GM12864 (cell line): ENCODE data around the gene FAM169A.
"Not testable (repeated sequence)": the region's sequence is repeated elsewhere in the genome, so short reads cannot be mapped to it uniquely, and the experiment has no call there.

Source experiments
- DNase-seq: peaks from one replicate; pipeline ENCODE4 v3.0.0-alpha.2; 2011; ENCODE audit warnings: low read depth
- H3K4me3 ChIP-seq: 2 replicates; pipeline ENCODE4 v1.5.1; 2011; ENCODE audit warnings: mild to moderate bottlenecking, low read depth, low read length, control low read depth
- TF ChIP-seq, protein P1 (sequence below): IDR thresholded peaks from 2 replicates; pipeline ENCODE4 v1.5.1; 2011; ENCODE audit warnings: low read depth, mild to moderate bottlenecking, moderate library complexity, low read length, control low read depth, inconsistent platforms; ENCODE audit errors: missing control alignments

FAM169A gene

DNA sequence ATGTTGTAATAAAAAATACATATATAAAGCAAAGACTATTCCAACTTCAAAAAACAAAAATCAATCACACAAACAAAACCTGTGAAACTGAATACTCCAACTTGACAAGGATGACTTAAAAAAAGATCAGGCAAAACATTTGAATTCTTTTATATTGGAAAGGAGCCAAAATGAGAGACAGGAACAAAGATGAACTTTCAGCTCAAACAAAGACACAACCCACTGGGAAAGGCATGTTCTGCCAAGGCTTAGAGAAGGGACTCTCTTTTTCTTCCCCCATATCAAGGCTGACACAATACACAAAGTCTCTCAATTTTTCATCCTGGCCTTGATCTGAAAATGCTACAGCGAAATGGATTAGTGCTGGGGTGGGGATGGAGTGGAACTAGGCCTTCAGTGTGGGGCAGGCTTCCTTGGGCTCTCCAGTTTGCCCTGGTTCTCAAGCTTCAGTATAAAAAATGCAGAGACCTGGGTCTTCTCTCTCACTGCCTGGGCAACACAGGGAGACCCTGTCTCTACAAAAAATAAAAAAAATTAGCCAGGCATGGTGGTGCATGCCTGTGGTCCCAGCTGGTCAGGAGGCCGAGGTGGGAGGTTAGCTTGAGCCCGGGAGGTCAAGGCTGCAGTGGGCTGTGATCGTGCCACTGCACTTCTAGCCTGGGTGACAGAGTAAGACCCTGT is 11.6 kb upstream of the FAM169A start:
- TF ChIP-seq, protein P1, sequence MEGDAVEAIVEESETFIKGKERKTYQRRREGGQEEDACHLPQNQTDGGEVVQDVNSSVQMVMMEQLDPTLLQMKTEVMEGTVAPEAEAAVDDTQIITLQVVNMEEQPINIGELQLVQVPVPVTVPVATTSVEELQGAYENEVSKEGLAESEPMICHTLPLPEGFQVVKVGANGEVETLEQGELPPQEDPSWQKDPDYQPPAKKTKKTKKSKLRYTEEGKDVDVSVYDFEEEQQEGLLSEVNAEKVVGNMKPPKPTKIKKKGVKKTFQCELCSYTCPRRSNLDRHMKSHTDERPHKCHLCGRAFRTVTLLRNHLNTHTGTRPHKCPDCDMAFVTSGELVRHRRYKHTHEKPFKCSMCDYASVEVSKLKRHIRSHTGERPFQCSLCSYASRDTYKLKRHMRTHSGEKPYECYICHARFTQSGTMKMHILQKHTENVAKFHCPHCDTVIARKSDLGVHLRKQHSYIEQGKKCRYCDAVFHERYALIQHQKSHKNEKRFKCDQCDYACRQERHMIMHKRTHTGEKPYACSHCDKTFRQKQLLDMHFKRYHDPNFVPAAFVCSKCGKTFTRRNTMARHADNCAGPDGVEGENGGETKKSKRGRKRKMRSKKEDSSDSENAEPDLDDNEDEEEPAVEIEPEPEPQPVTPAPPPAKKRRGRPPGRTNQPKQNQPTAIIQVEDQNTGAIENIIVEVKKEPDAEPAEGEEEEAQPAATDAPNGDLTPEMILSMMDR = no peak
- no peak for DNase-seq
- no peak overlapping the region for H3K4me3 ChIP-seq

DNA sequence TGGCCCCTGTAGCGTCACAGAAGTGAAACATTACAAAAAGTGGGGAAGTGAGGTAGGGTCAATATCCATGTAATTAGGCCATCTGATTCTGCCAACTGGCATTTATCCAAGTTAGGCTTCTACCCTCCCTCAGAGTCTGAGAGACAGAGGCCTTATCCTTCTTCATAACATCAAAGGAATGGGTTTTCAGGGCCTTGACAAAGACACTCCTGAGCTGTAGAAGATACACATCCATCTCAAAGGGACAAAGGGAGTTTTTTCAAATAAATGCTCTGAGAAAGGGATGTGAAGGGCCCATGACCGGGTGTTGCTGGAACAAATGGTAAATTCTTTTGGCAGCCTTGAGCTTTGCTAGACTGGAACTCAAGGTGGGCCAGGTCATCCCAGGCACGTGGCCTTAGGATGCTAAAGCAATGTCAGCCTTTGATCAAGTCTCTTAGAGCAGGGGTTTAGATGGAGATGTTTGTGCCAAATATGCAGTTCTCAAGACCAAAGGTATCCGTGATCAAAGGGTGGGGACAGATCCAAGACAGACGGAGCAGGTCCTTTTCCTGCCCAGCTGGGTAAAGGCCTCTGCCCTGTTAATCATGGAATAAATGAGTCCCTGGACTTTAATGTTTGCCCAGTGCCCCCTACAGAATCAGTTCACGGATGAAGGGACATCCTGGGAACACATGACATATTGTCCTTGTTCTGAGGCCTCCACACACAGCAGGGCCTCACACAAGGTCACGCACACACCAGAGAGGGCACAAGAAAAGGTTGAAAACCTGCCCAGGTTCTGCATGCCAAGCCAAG is 10.0 kb upstream of the FAM169A start:
- TF ChIP-seq, protein P1 = no peak
- DNase-seq = no peak
- no peak overlapping the region for H3K4me3 ChIP-seq

DNA sequence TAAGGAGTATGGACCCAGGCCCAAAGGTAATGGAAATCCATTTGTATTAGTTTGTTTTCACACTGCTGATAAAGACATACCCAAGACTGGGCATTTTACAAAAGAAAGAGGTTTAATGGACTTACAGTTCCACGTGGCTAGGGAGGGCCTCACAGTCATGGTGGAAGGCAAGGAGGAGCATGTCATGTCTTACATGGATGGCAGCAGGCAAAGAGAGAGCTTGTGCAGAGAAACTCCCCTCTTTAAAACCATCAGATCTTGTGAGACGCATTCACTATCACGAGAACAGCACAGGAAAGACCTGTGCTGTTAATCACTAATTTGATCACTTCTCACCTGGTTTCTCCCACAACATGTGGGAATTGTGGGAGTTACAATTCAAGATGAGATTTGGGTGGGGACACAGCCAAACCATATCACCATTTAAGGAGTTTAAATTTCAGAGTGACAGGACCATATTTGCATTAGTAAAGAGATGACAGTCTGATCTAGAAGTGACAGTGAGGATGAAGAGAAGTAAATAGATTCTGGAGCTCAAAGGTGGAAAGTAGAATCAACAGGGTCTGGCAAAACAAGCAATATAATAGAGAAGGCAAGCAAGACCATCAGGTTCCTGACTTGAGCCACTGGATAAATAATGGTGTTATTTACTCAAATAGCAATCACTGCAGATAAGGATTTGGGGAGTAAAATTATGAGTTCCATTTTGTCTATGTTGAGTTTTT is 7.5 kb upstream of the FAM169A start:
- no peak for DNase-seq
- no peak overlapping the region for H3K4me3 ChIP-seq
- TF ChIP-seq, protein P1 = no peak

DNA sequence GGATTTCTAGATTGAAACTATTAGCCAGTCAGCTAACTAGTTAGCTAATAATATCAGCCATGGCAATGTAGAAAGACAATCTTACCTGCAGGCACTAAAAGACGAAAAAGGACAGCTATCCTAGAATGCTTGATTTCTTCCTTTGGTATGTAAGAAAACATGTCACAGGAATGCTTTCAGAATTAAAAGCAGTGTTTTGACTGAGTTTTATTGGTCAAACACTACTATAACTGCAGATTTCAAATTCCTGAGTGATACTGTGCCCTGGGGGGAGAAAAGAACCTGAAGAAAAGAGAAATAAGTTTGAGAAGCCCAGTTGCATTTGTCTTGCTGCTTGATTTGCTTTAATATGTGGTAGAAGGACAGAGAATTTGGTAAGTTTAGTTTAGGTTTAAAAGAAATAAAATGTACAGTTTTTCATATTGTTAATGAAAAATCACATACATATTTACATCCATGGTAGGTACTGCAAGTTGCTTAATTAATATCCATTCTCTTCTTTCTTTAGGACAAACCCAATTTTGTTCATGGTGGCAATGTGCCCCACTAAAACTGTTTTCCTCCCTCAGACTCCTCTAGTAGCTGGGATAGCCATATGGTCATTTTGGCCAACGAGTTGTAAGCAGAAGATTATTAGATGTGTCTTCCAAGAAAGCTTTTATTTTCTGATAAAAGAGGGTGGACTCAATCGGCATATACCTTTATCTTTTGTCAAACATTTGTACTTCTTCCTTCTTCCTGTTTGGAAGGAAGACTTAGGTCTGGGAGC is 4.3 kb upstream of the FAM169A start:
- H3K4me3 ChIP-seq = no peak overlapping the region
- no peak for DNase-seq
- TF ChIP-seq, protein P1 = no peak

DNA sequence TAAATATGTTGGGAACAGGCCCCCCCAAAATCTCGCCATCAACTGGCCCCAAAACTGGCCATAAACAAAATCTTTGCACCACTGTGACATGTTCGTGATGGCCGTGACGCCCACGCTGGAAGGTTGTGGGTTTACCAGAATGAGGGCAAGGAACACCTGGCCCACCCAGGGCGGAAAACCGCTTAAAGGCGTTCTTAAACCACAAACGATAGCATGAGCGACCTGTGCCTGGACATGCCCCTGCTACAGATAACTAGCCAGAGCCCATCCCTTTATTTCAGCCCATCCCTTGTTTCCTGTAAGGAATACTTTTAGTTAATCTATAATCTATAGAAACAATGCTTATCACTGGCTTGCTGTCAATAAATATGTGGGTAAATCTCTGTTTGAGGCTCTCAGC is 3.2 kb upstream of the FAM169A start:
- H3K4me3 ChIP-seq = not testable (repeated sequence)

DNA sequence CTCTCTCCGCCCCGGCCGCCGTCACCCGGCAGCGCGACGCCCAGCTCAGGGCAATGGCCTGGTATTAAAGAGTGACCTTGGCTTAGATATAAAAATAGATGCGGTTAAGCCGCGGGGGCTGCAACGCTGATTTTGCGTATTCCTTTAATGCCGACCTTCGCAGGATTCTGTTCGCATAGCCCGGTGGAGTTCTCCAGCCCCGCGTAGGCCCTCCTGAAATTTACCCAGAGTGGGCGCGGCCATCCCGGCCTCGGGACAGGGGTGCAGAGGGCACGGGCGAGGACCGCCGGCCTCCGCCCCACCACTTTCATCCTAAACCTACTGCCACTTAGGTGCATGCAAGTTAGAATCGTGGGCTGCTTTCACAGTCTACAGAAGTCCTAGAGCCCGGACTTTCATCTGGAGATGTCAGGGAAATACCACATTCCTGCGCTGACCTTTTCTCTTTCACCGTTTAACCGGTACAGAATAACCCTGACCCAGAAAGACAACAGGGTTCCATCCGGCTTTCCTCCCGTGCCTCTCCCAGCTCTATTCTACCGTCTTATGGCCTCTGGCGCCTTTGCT is 492 bp upstream of the FAM169A start:
- no peak overlapping the region; the same call in 1 of the 2 replicates for H3K4me3 ChIP-seq
- DNase-seq = no peak
- TF ChIP-seq, protein P1 = no peak

More for the DNA sequence above, 3.2 kb upstream of the FAM169A start:
- not testable (repeated sequence) for DNase-seq
